RPMI7951 (cell line): ENCODE measurements around the gene LIN54. TPM values are rescaled to one million over a fixed set of nuclear protein-coding genes. Genes with fewer than 3 reads are reported as not detected.
"Not testable (repeated sequence)": the region's sequence is repeated elsewhere in the genome, so short reads cannot be mapped to it uniquely, and the experiment has no call there.

Experiments
- DNase-seq: peaks from one replicate; pipeline ENCODE4 v3.0.0-alpha.2; 2012; ENCODE audit warnings: low read depth
- total RNA-seq: library from RNA; depleted of rRNA; stranded (reverse); fragments of >200 nt; shearing (Covaris generic); gene quantifications from 2 replicates; pipeline ENCODE4 v1.2.3, GENCODE V29; 2014; rRNA removed

LIN54 gene
- 22.7 and 25.6 TPM in 2 replicates for total RNA-seq

DNA sequence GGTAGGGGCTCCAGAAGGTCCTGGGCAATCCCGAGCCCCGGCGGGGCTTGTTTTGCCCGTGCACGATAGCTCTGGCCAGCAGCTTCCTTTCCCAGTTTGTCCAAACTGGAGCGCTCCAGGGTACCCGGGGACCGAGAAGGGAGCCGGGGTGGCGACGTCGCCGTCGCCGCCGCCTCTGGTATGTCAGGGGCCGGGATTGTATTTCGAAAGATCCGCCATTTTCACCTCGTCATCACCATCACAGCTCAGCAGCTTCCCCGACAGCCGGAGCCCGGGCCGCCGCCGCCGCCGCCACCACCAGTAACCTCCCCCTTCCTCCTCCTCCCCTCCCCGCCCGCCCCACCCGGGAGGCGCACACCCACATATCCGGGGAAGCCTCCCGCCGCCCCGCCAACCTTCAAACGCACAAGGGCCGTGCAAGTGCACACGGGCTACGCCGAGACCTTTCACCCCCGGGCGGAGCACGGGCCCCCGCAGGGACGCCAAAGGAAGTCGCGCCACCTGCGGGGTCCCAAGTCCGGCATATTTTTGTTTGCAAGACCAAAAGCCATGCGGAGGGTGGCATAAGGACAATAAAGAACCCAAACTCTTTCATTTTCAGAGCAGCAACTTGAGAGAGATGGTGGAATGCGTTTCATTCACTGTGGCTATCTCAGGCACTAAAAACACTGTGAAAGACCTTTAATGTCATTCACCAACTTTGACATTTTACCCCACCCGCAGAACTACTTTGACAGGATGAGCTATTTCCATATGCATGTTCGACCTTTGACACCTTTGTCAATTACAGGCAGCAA is at the start of gene LIN54:
Gene LIN54, minus strand, starts transcription at position 302 of the 797 bp plus-strand sequence. CDS start 25,979 bp downstream, outside the sequence.
- peak; percentile 76 for DNase-seq

DNA sequence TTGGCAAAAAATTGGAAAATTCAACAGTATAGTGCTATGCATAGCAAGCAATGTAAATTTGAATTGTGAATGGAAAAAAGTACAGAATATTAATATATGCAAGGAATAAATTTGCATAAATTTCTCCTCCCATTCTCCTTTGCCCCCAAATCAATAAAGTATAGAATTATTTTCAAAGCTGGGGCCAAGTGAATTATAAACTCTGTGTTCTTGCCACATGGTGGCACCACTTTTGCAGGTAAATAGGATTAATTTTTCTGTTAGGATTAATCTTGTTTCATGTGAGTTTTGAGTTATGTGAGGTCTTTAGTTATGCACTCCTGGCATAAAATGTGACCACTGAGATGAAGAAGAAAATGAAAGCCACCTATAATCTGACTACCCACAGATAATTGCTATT is 44.3 kb upstream of the LIN54 start:
- DNase-seq: no peak

DNA sequence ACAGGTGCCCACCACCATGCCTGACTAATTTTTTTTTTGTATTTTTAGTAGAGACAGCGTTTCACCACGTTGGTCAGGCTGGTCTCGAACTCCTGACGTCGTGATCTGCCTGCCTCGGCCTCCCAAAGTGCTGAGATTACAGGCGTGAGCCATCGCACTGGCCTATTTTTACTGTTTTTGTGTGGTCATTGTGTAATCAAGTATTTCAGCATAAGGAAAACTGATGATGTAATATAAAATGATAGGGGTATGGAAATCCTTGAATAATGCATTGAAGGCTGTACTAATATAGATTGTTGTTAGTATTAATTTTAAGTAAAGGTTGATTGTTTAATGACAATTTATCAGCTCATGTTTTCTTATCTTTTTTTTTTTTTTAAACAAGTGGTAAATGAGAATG is 38.2 kb upstream of the LIN54 start:
- DNase-seq: not testable (repeated sequence)

- DNase-seq: no peak
These were observed 36.3 kb upstream of the LIN54 start for GRCh38 chr4:83046693-83047473.

DNA sequence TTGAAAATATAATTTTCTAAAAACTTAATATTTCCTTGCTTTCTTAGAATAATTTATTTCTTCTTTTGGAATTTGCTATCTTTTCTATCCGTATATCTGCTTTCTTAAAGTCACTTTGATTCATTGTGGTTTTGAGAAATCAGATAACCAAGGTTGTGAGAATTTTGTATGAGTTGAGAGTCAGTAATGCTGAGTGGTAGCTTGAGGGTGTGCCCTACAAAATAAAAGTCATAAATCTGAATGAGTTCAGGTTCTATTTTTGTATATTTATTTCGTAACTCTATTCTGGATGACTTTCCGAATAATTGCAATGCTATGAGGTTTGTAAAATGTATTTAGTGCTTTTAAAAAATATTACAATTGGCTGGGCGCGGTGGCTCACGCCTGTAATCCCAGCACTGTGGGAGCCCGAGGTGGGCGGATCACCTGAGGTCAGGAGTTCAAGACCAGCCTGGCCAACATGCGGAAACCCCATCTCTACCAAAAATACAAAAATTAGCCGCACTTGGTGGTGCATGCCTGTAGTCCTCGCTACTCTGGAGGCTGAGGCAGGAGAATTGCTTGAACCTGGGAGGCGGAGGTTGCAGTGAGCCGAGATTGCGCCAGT is 33.3 kb upstream of the LIN54 start:
- peak; percentile 26 for DNase-seq

DNA sequence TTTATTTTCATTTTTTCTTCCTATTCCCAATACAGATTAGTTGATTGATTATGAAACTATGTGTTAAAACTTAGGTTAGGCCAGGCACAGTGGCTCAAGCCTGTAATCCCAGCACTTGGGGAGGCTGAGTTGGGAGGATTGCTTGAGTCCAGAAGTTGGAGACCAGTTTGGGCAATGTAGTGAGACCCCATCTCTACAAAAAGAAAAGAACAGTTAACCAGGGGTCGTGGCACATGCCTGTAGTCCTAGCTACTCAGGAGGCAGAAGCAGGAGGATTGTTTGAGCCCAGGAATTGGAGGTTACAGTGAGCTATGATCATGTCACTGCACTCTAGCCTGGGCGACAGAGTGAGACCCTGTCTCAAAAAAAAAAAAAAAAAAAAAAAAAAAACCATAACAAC is 32.5 kb upstream of the LIN54 start:
- not testable (repeated sequence) for DNase-seq

GRCh38 chr4:83040269-83040668 is 29.6 kb upstream of the LIN54 start:
- no peak for DNase-seq

- DNase-seq: no peak
These were observed 26.5 kb upstream of the LIN54 start for GRCh38 chr4:83036991-83037665.

DNA sequence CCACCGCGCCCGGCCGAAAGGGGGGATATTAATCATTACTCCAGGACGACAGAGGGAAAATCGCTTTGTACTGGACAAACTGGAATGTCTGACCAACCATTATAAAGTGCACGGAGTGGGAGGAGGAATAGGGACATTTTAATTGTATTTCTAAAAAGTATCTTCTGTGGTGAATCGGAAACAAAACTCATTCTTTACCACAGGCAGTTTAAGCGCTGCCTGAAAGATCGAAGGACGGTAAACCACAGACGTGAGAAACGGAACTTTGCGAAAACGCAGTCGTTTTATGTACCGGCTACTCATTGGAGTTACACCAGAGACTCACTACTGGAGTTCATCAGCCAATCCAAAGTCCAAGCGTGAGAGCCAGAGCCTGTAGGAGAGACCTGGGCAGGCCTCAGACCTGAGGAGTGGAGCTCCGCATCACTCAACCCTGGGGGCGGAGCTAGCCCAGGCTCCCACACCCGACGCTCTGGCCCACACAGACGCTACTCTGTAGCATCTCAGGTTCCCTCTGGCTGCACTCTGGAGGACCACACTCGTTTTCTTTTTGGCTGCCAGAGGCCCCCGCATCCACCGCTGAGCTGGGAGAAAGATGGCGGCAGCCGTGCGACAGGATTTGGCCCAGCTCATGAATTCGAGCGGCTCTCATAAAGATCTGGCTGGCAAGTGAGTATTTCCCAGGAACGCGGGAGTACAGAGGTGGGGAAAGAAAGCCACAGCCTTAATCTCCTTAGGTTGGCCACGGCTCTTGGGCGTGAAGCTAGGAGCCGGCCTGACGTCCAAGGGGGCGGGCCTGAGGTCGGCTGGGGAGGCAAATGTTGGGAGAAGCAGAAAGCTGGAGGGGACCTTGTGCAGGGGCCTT is 24.2 kb upstream of the LIN54 start, which contains the start of gene COPS4:
Gene COPS4, plus strand, starts transcription at position 554 of the 865 bp plus-strand sequence. Its CDS starts 42 bp downstream, at position 596.
- peak; percentile 100 for DNase-seq

DNA sequence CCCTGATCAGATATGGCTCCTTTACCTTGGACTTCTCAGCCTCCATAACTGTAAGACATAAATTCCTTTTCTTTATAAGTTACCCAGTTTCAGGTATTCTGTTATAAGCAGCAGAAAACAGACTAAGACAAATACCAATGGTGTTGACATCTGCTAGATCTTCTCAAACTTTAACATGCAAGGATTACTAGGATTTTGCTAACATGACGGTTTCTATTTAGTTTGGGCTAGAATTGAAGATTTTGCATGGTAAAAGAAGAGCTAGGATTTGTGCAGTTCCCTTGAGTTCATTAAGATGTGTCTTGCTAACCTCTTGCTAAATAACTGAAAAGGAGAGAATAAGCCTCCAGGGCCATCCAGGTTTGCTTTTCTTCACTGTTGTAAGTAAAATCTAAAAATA is 19.1 kb upstream of the LIN54 start:
- DNase-seq: no peak

DNA sequence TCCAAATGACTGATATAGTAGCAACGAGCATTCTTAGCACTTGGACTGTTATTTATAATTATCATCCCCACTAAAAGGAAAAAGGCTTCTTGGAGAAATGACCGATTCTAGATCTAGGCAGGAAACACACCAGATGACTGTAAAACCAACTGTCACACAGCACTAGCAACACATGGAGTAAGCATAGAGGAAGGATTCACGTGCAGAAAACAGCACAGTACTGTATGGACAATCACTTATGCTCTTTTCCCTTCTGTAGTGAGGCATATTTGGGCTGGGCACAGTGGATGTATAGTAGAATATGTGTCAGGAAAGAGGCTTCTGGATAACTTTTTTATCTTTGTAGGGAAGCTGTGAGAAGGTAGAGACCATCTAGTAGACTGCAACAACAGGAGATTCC is 18.4 kb upstream of the LIN54 start:
- DNase-seq: no peak

- no peak for DNase-seq
These were observed 14.9 kb upstream of the LIN54 start for GRCh38 chr4:83025563-83025962.

DNA sequence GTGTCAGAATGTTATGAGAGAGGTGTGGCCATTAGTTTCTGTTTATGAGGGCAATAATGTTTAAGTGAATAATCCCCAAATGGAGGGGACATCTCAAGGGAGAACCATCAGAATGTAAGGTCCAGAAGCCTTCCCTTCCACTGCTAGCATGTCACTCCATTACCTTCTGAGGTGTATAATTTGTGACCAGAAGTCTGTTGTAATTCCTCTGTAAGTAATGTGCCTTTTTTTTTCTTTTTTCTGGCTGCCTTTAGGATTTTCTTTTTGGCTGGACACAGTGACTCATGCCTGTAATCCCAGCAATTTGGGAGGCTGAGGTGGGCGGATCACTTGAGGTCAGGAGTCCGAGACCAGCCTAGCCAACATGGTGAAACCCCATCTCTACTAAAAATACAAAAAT is 13.6 kb upstream of the LIN54 start:
- DNase-seq: no peak

GRCh38 chr4:83023599-83023998 is 13.0 kb upstream of the LIN54 start:
- DNase-seq: not testable (repeated sequence)

DNA sequence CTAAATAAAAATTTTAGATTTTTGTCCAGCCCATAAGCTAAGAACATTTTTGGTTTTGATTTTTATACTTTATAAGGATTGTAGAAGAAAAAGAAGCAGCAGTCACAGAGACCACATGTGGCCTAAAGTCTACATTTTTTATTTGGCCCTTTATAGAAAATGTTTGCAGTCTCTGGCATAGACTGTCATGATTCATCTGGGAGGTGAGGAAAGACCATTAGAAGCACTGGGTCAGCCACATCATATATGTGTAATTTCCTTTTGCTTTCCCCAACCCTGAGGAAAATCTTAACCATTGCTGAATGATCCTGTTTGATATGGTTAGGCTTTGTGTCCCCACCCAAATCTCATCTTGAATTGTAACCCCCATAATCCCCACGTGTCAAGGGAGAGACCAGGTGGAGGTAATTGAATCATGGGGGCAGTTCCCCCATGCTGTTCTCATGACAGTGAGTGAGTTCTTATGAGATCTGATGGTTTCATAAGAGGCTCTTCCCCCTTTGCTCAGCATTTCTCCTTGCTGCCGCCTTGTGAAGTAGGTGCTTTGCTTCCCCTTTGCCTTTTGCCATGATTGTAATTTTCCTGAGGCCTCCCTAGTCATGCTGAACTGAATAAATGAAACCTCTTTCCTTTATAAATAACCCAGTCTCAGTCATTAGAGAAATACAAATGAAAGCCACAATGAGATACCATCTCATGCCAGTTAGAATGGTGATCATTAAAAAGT is 12.3 kb upstream of the LIN54 start:
- DNase-seq: peak; percentile 13

GRCh38 chr4:83019794-83020494 is 9.3 kb upstream of the LIN54 start:
- no peak for DNase-seq

DNA sequence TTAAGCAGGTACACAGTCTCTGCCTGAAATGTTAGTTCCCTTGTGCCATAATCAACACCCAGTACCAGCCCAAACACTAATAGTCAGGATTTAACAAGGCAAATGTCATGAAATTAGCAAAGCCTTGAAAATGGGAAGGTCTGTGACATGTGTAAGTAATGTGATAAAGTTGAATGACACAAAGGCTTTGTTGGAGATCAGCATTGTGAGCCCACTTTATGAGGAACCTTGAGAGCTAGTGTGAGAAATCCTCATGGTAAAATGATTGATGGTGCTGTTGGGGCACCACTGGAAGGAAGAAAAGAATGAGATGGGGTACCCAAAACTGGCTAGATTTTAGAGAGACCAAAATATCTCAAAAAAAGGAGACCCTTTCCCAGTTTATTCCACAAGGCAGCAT is 3.3 kb upstream of the LIN54 start:
- DNase-seq: no peak

- DNase-seq: no peak
These were observed 2.8 kb upstream of the LIN54 start for GRCh38 chr4:83013420-83013867.

DNA sequence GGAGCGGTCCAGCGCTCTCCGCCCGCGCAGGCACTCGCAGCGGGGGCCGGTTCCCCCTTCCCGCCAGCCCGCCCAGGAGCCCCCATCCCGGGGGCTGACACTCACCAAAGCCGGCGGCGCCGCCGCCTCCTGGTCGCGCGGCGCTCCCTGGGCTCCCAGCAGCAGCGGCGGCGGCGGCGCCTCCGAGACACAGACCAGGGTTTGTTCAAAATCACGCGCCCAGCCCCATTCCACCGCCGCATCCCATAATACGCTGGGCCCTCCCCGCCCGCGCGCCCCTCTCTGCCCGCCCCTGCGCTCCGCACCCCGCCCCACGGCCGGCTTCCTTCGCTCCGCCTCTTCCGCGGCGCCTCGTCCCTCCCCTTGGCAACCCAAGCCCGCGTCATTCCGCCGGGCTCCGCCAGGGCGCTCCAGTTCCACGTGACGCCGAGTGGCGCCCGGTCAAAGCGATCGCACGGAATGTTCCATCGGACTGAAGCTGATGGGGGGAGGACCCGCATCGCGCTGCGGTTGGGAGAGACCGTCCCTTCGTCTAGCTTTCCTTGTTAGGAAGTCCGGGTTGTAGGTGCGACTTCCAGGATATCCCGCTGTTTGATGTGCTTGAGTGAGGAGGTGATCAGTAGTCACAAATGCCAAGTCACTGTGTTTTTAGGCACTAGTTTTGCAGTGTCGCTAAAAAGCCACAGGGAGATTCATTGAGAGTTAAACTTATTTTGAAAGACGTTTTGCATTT is 2.2 kb upstream of the LIN54 start:
- peak; percentile 95 for DNase-seq
